H9 (cell line): Measurements from ENCODE around the gene ASIC4. TPM values are rescaled to one million over a fixed set of nuclear protein-coding genes. Genes with fewer than 3 reads are reported as not detected.

Experiments used
- DNase-seq: peaks from one replicate; pipeline ENCODE4 v3.0.0-alpha.2; 2017
- H2AFZ ChIP-seq: one replicate; pipeline ENCODE4 v1.6.1; 2013; ENCODE audit warnings: mild to moderate bottlenecking, low read length, control low read depth, moderate library complexity
- H2AK5ac ChIP-seq: 2 replicates; pipeline ENCODE4 v1.6.1; 2013; ENCODE audit warnings: low read length, control low read depth, mixed read lengths; ENCODE audit not compliant: insufficient read length
- H2BK120ac ChIP-seq: one replicate; pipeline ENCODE4 v1.6.1; 2013; ENCODE audit warnings: low read depth, mild to moderate bottlenecking, low read length, control low read depth, inconsistent platforms; ENCODE audit not compliant: poor library complexity, severe bottlenecking
- H2BK12ac ChIP-seq: 2 replicates; pipeline ENCODE4 v1.6.1; 2013; ENCODE audit warnings: low read length, control low read depth, mixed read lengths, low read depth; ENCODE audit not compliant: insufficient read length
- H2BK15ac ChIP-seq: 2 replicates; pipeline ENCODE4 v1.6.1; 2013; ENCODE audit warnings: low read depth, low read length, control low read depth
- H2BK20ac ChIP-seq: one replicate; pipeline ENCODE4 v1.6.1; 2013; ENCODE audit warnings: low read depth, mild to moderate bottlenecking, low read length, control low read depth, inconsistent platforms; ENCODE audit not compliant: poor library complexity, severe bottlenecking
- H2BK5ac ChIP-seq: 2 replicates; pipeline ENCODE4 v1.6.1; 2013; ENCODE audit warnings: low read length, control low read depth, mixed read lengths; ENCODE audit not compliant: insufficient read length
- H3K14ac ChIP-seq: 2 replicates; pipeline ENCODE4 v1.6.1; 2013; ENCODE audit warnings: low read length, control low read depth; ENCODE audit not compliant: insufficient read depth
- H3K18ac ChIP-seq: 2 replicates; pipeline ENCODE4 v1.6.1; 2013; ENCODE audit warnings: low read depth, mild to moderate bottlenecking, mixed read lengths, low read length, control low read depth; ENCODE audit not compliant: insufficient read length
- H3K23ac ChIP-seq: 2 replicates; pipeline ENCODE4 v1.6.1; 2013; ENCODE audit warnings: low read length, control low read depth, mixed read lengths, low read depth; ENCODE audit not compliant: insufficient read length
- H3K23me2 ChIP-seq: 2 replicates; pipeline ENCODE4 v1.6.1; 2013; ENCODE audit warnings: low read depth, mild to moderate bottlenecking, mixed read lengths, low read length, control low read depth; ENCODE audit not compliant: insufficient read length, poor library complexity, severe bottlenecking
- H3K27ac ChIP-seq: 2 replicates; pipeline ENCODE4 v1.5.1; 2013; ENCODE audit warnings: low read length, control low read depth, mixed read lengths, low read depth; ENCODE audit not compliant: insufficient read length
- H3K27me3 ChIP-seq: 2 replicates; pipeline ENCODE4 v1.6.1; 2013; ENCODE audit warnings: low read length, control low read depth, inconsistent platforms; ENCODE audit not compliant: insufficient read depth
- H3K4ac ChIP-seq: 2 replicates; pipeline ENCODE4 v1.6.1; 2013; ENCODE audit warnings: low read depth, mild to moderate bottlenecking, control low read depth, inconsistent platforms, low read length, moderate library complexity
- H3K4me1 ChIP-seq: 2 replicates; pipeline ENCODE4 v1.6.1; 2013; ENCODE audit warnings: low read length, control low read depth, inconsistent platforms; ENCODE audit not compliant: insufficient read depth
- H3K4me2 ChIP-seq: 2 replicates; pipeline ENCODE4 v1.6.1; 2013; ENCODE audit warnings: low read length, control low read depth, mixed read lengths; ENCODE audit not compliant: insufficient read length, insufficient read depth
- H3K56ac ChIP-seq: 2 replicates; pipeline ENCODE4 v1.6.1; 2013; ENCODE audit warnings: low read depth, mild to moderate bottlenecking, mixed read lengths, low read length, control low read depth; ENCODE audit not compliant: insufficient read length
- H3K79me1 ChIP-seq: 2 replicates; pipeline ENCODE4 v1.6.1; 2013; ENCODE audit warnings: low read depth, mild to moderate bottlenecking, moderate library complexity, low read length, control low read depth, inconsistent platforms; ENCODE audit not compliant: insufficient read depth, poor library complexity, severe bottlenecking
- H3K79me2 ChIP-seq: 2 replicates; pipeline ENCODE4 v1.6.1; 2013; ENCODE audit warnings: low read length, control low read depth, inconsistent platforms; ENCODE audit not compliant: insufficient read depth
- H3K9ac ChIP-seq: 2 replicates; pipeline ENCODE4 v1.6.1; 2013; ENCODE audit warnings: low read length, control low read depth, mixed read lengths; ENCODE audit not compliant: insufficient read length; ENCODE audit errors: extremely low read depth
- H3K9me3 ChIP-seq: one replicate; pipeline ENCODE4 v1.6.1; 2013; ENCODE audit warnings: low read depth, low read length, inconsistent platforms; ENCODE audit not compliant: control insufficient read depth
- H3T11ph ChIP-seq: one replicate; pipeline ENCODE4 v1.6.1; 2013; ENCODE audit warnings: mild to moderate bottlenecking, low read length, control low read depth, inconsistent platforms
- H4K20me1 ChIP-seq: one replicate; pipeline ENCODE4 v1.6.1; 2013; ENCODE audit not compliant: control insufficient read depth, insufficient read length, insufficient read depth
- H4K5ac ChIP-seq: 2 replicates; pipeline ENCODE4 v1.6.1; 2013; ENCODE audit warnings: low read depth, mild to moderate bottlenecking, mixed read lengths, low read length, control low read depth; ENCODE audit not compliant: insufficient read length
- H4K8ac ChIP-seq: replicated peaks from 2 replicates; pipeline ENCODE4 v1.6.1; 2013; ENCODE audit warnings: low read length, control low read depth, mixed read lengths, low read depth; ENCODE audit not compliant: insufficient read length
- H4K91ac ChIP-seq: 2 replicates; pipeline ENCODE4 v1.6.1; 2013; ENCODE audit warnings: low read depth, mild to moderate bottlenecking, moderate library complexity, mixed read lengths, low read length, control low read depth; ENCODE audit not compliant: insufficient read length
- H3K27ac Mint-ChIP-seq, 3 experiments: 2 replicates in 2 of 3; 3 replicates in 1 of 3; pipeline ENCODE4 v1.8.0; 2020 to 2021; ENCODE audit warnings: mixed read lengths in 3 of 3, mild to moderate bottlenecking in 1 of 3, moderate library complexity in 1 of 3
- H3K27me3 Mint-ChIP-seq: 2 replicates; pipeline ENCODE4 v1.8.0; 2021; ENCODE audit warnings: low read depth, mild to moderate bottlenecking, moderate library complexity, mixed read lengths
- H3K36me3 Mint-ChIP-seq, 3 experiments: 2 replicates in 2 of 3; 3 replicates in 1 of 3; pipeline ENCODE4 v1.8.0; 2020 to 2021; ENCODE audit warnings: low read depth in 3 of 3, mixed read lengths in 3 of 3; ENCODE audit not compliant: insufficient read depth in 1 of 3
- H3K4me1 Mint-ChIP-seq, 2 experiments: 2 replicates each; pipeline ENCODE4 v1.8.0; 2020; ENCODE audit warnings: mixed read lengths in 2 of 2
- H3K4me3 Mint-ChIP-seq, 2 experiments: 2 replicates in 1 of 2; 3 replicates in 1 of 2; pipeline ENCODE4 v1.8.0; 2020 to 2021; ENCODE audit warnings: mild to moderate bottlenecking in 2 of 2, mixed read lengths in 2 of 2, moderate library complexity in 1 of 2
- H3K9me3 Mint-ChIP-seq, 2 experiments: 2 replicates in 1 of 2; 3 replicates in 1 of 2; pipeline ENCODE4 v1.8.0; 2020; ENCODE audit warnings: mild to moderate bottlenecking in 2 of 2, mixed read lengths in 2 of 2, moderate library complexity in 1 of 2
- CTCF ChIP-seq: fragments of 200-600 bp; sonication (generic); conservative IDR thresholded peaks from 3 replicates; pipeline ENCODE4 v1.8.0; 2021; ENCODE audit warnings: antibody characterized with exemption, mild to moderate bottlenecking
- WGBS: extraction: QIAGEN DNeasy Blood & Tissue Kit; methylation state at CpG from one replicate; pipeline ENCODE4 v1.1.7; 2013; ENCODE audit warnings: missing lambda C conversion rate, low lambda C conversion rate, mixed read lengths; ENCODE audit not compliant: insufficient read length; ENCODE audit errors: extremely low coverage; 5-methylcytosine and 5-hydroxymethylcytosine counted together
- total RNA-seq: library from RNA; stranded (reverse); gene quantifications from 2 replicates; pipeline ENCODE4 v1.2.1, GENCODE V29; 2021

Gene ASIC4
- total RNA-seq, 1 experiment from 2014 or later: 0.37 TPM

GRCh38 chr2:219571311-219572236 lies 57.3 kb downstream of the ASIC4 start, which contains the start of gene OBSL1:
OBSL1 (minus strand) TSS chr2:219571539; CDS start chr2:219571232, 307 bp downstream.
- Histone ChIP-seq H4K5ac (no peak within 1 kb of the TSS), H3K4me1 (peaks cover 3% of the 10 kb centered on the region; the same call in 1 of the 2 replicates), H2BK5ac (no peak within 1 kb of the TSS), H4K20me1 (no peaks in the 10 kb centered on the region), H3K56ac (no peak within 1 kb of the TSS), H3K14ac (peak within 1 kb of the TSS; percentile 40), H3K79me2 (no peaks in the 10 kb centered on the region), H3K4me2 (peak within 1 kb of the TSS; percentile 33), H4K8ac (no peak within 1 kb of the TSS), H3T11ph (no peak within 1 kb of the TSS), H3K23me2 (peaks cover 7% of the 10 kb centered on the region), H2BK15ac (no peak within 1 kb of the TSS), H3K9me3 (no peaks in the 10 kb centered on the region), H2BK12ac (no peak within 1 kb of the TSS), H3K27ac (no peak within 1 kb of the TSS), H3K23ac (no peak within 1 kb of the TSS), H3K27me3 (no peaks in the 10 kb centered on the region; the same call in 1 of the 2 replicates), H2BK20ac (no peak within 1 kb of the TSS), H2AK5ac (no peak within 1 kb of the TSS), H3K79me1 (no peaks in the 10 kb centered on the region), H2BK120ac (no peak within 1 kb of the TSS), H2AFZ (no peak within 1 kb of the TSS), H3K18ac (peak within 1 kb of the TSS; percentile 9), H4K91ac (no peak within 1 kb of the TSS), H3K4ac (no peak within 1 kb of the TSS), H3K9ac (peak within 1 kb of the TSS; percentile 39)
- TF ChIP-seq CTCF: no peak
- no peaks in the 10 kb centered on the region; a peak in 2 of 5 replicates for H3K9me3 Mint-ChIP-seq
- H3K4me3 Mint-ChIP-seq: peak within 1 kb of the TSS; percentile 69 to 75
- peak within 1 kb of the TSS in 2 of 3 experiments; percentile 22 to 64; a peak in 4 of 7 replicates for H3K27ac Mint-ChIP-seq
- DNase-seq: peak; percentile 94
- peaks cover 18% of the 10 kb centered on the region for H3K27me3 Mint-ChIP-seq
- H3K36me3 Mint-ChIP-seq: peaks cover 28 to 34% (median 33%) of the 10 kb centered on the region in 3 experiments
- H3K4me1 Mint-ChIP-seq: peaks cover 43 to 56% of the 10 kb centered on the region in 2 experiments
- no CpG with 5 or more reads among the region's 42 CpGs for WGBS
